T-cell (primary cell): ENCODE measurements around the gene TRAPPC8. TPM values are rescaled to one million over a fixed set of nuclear protein-coding genes. Genes with fewer than 3 reads are reported as not detected.
"Not testable (repeated sequence)": the region's sequence is repeated elsewhere in the genome, so short reads cannot be mapped to it uniquely, and the experiment has no call there.

Source experiments
- ATAC-seq, 4 experiments: fragments of 200-7000 bp in 3 of 4; fragments of 150-1000 bp in 1 of 4; cut with Tn5 transposase; replicated peaks in 1 of 4; 1 replicate in 3 of 4; 2 replicates in 1 of 4; pipeline ENCODE4 v1.10.0; 2021; ENCODE audit warnings: moderate library complexity in 3 of 4, mild to moderate bottlenecking in 2 of 4, moderate number of reproducible peaks in 1 of 4
- CTCF ChIA-PET, 2 donors: fragments of 300-600 bp; sonication (Branson Sonifier 250); formaldehyde crosslinking; loops; one replicate each; lab custom pipeline; 2022; ENCODE audit warnings: antibody characterized with exemption in 2 of 2; lab: Charles Lee
- POLR2A ChIA-PET, 2 donors: fragments of 300-600 bp; sonication (Branson Sonifier 250); formaldehyde crosslinking; loops; one replicate each; lab custom pipeline; 2022; ENCODE audit warnings: antibody characterized with exemption in 2 of 2; lab: Charles Lee
- DNase-seq, 35 experiments: peaks; one replicate each; pipeline versions ENCODE4 v3.0.0 to v3.0.0-alpha.2; 2013 to 2023
- H3K27ac ChIP-seq: one replicate; pipeline ENCODE4 v1.5.1; 2013; ENCODE audit warnings: low read length
- H3K27me3 ChIP-seq, 2 experiments: replicated peaks in 1 of 2; 1 replicate in 1 of 2; 2 replicates in 1 of 2; pipeline versions ENCODE4 v1.6.1 to v1.7.0; 2013; ENCODE audit warnings: low read length in 1 of 2, mixed read lengths in 1 of 2; ENCODE audit not compliant: control insufficient read depth in 2 of 2, insufficient read depth in 2 of 2; ENCODE audit errors: extremely low read depth in 1 of 2
- H3K36me3 ChIP-seq, 2 donors: 1 replicate in 1 of 2; 2 replicates in 1 of 2; pipeline versions ENCODE4 v1.6.1 to v1.7.0; 2013; ENCODE audit warnings: low read length in 1 of 2; ENCODE audit not compliant: control insufficient read depth in 2 of 2, insufficient read depth in 1 of 2; ENCODE audit errors: extremely low read depth in 1 of 2
- H3K4me1 ChIP-seq, 2 experiments: 1 replicate in 1 of 2; 2 replicates in 1 of 2; pipeline versions ENCODE4 v1.6.1 to v1.7.0; 2013; ENCODE audit warnings: low read length in 2 of 2, mixed read lengths in 1 of 2; ENCODE audit not compliant: insufficient read depth in 2 of 2, control insufficient read depth in 1 of 2; ENCODE audit errors: extremely low read depth in 1 of 2
- H3K4me3 ChIP-seq, 2 donors: 1 replicate in 1 of 2; 2 replicates in 1 of 2; pipeline versions ENCODE4 v1.5.1 to v1.7.0; 2013; ENCODE audit warnings: mild to moderate bottlenecking in 2 of 2, low read length in 1 of 2, moderate library complexity in 1 of 2; ENCODE audit not compliant: control insufficient read depth in 1 of 2; ENCODE audit errors: extremely low read depth in 1 of 2
- H3K9me3 ChIP-seq: 2 replicates; pipeline ENCODE4 v1.7.0; 2013
- H3K27ac Mint-ChIP-seq, 2 donors: one replicate each; pipeline ENCODE4 v1.8.0; 2020 to 2021; ENCODE audit warnings: mild to moderate bottlenecking in 2 of 2, mixed read lengths in 2 of 2
- H3K27me3 Mint-ChIP-seq, 2 donors: one replicate each; pipeline ENCODE4 v1.8.0; 2021 to 2022; ENCODE audit warnings: mixed read lengths in 2 of 2
- H3K36me3 Mint-ChIP-seq: one replicate; pipeline ENCODE4 v1.8.0; 2021; ENCODE audit warnings: mixed read lengths
- H3K4me1 Mint-ChIP-seq, 3 donors: one replicate each; pipeline ENCODE4 v1.8.0; 2020 to 2022; ENCODE audit warnings: mixed read lengths in 3 of 3, mild to moderate bottlenecking in 1 of 3
- H3K4me3 Mint-ChIP-seq, 3 donors: one replicate each; pipeline ENCODE4 v1.8.0; 2020 to 2022; ENCODE audit warnings: mild to moderate bottlenecking in 3 of 3, mixed read lengths in 3 of 3, moderate library complexity in 3 of 3
- H3K9me3 Mint-ChIP-seq, 3 donors: one replicate each; pipeline ENCODE4 v1.8.0; 2020 to 2022; ENCODE audit warnings: mixed read lengths in 3 of 3
- WGBS: methylation state at CpG from one replicate; pipeline ENCODE4 v1.1.5; 2013; ENCODE audit warnings: missing lambda C conversion rate; ENCODE audit not compliant: insufficient coverage; 5-methylcytosine and 5-hydroxymethylcytosine counted together
- total RNA-seq, 35 experiments: library from RNA in 6 of 35; stranded (reverse) in 6 of 35; fragments of 120-200 nt in 1 of 35; gene quantifications; one replicate each; pipeline versions ENCODE4 v1.2.1 to v1.2.4 and lab custom pipeline; 2013 to 2026

Gene TRAPPC8
- total RNA-seq, 5 donors from 2014 or later (not counting 1 experiment from before 2014, with no cell fraction given): 44.7 to 62.0 (median 51.8) TPM

- peaks cover 0 to under 1% of the 10 kb centered on the region in 2 experiments for H3K27me3 ChIP-seq
- H3K9me3 ChIP-seq: no peaks in the 10 kb centered on the region
- H3K4me1 ChIP-seq: no peaks in the 10 kb centered on the region
- Mint-ChIP-seq H3K36me3 (no peaks in the 10 kb centered on the region), H3K27ac (no peak overlapping the region), H3K9me3 (no peaks in the 10 kb centered on the region), H3K27me3 (no peaks in the 10 kb centered on the region), H3K4me1 (peaks cover 0 to 2% (median 0%) of the 10 kb centered on the region in 3 donors), H3K4me3 (no peak overlapping the region)
- no peak for ATAC-seq
- POLR2A ChIA-PET: no interaction called here
- H3K27ac ChIP-seq: no peak overlapping the region
- H3K4me3 ChIP-seq: no peak overlapping the region
- CTCF ChIA-PET: interaction anchor here in 1 of 2 donors (0.9 kb wide), 1 partner anchor 14 kb away, joined by 3 read pairs; no protein-coding TSS in a partner anchor
- no peak for DNase-seq
- no peaks in the 10 kb centered on the region for H3K36me3 ChIP-seq
Observed at GRCh38 chr18:31957728-31958127, 14.8 kb upstream of the TRAPPC8 start.

DNA sequence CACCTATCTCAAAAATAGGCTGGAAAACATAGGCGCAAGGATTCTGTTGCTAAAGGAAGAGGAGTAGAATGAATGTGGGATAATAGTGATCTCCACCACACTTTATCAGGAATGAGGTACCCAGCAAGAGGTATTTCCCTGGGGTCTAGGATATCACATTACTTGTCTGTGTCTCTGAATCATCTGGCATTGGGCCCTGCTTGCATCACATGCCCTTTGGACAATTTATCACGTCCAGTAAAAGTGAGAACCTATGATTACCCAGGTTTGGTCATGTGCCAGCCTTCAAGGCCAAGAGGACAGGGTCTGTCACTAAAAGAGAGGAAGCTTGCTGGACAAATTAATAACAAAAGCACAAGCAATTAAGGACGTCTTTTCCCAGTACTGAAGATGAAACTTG, 11.4 kb upstream of the TRAPPC8 start:
- ATAC-seq (no peak), DNase-seq (no peak)
- peaks cover 0 to 2% (median 0%) of the 10 kb centered on the region in 3 donors for H3K4me1 Mint-ChIP-seq
- POLR2A ChIA-PET: interaction anchor here in 1 of 2 donors (0.5 to 0.6 kb wide), 2 partner anchors 143 to 684 kb away, joined by 3 to 4 read pairs; no protein-coding TSS in a partner anchor
- Histone ChIP-seq H3K36me3 (no peaks in the 10 kb centered on the region), H3K27me3 (peaks cover 0 to 3% of the 10 kb centered on the region in 2 experiments), H3K27ac (no peak overlapping the region), H3K9me3 (no peaks in the 10 kb centered on the region), H3K4me1 (no peaks in the 10 kb centered on the region), H3K4me3 (no peak overlapping the region)
- no peaks in the 10 kb centered on the region for H3K9me3 Mint-ChIP-seq
- no peak overlapping the region for H3K4me3 Mint-ChIP-seq
- CTCF ChIA-PET: interaction anchor here in 1 of 2 donors (0.7 kb wide), 1 partner anchor 61 kb away, joined by 3 read pairs; no protein-coding TSS in a partner anchor
- peaks cover 0 to 5% of the 10 kb centered on the region in 2 donors for H3K27me3 Mint-ChIP-seq
- H3K27ac Mint-ChIP-seq: no peak overlapping the region
- 94% methylated on average over 2 of the region's 3 CpGs for WGBS
- H3K36me3 Mint-ChIP-seq: no peaks in the 10 kb centered on the region

GRCh38 chr18:31953699-31954098, 10.8 kb upstream of the TRAPPC8 start:
- H3K9me3 ChIP-seq, H3K27ac ChIP-seq, H3K4me1 ChIP-seq, ATAC-seq, H3K36me3 Mint-ChIP-seq, H3K4me3 ChIP-seq, H3K9me3 Mint-ChIP-seq, CTCF ChIA-PET, H3K27me3 ChIP-seq, H3K4me3 Mint-ChIP-seq, H3K27ac Mint-ChIP-seq, H3K36me3 ChIP-seq, H3K4me1 Mint-ChIP-seq, H3K27me3 Mint-ChIP-seq, DNase-seq: not testable (repeated sequence)
- 100% methylated on average over 1 of the region's 3 CpGs for WGBS
- POLR2A ChIA-PET: interaction anchor here in 1 of 2 donors (0.6 to 0.7 kb wide), 2 partner anchors 99 to 684 kb away, joined by 3 to 8 read pairs; no protein-coding TSS in a partner anchor

GRCh38 chr18:31952223-31952622, 9.3 kb upstream of the TRAPPC8 start:
- Histone ChIP-seq H3K4me1 (no peaks in the 10 kb centered on the region), H3K27me3 (peaks cover 0 to 3% of the 10 kb centered on the region in 2 experiments), H3K9me3 (no peaks in the 10 kb centered on the region), H3K36me3 (no peaks in the 10 kb centered on the region), H3K27ac (no peak overlapping the region), H3K4me3 (no peak overlapping the region)
- no peak overlapping the region for H3K27ac Mint-ChIP-seq
- peaks cover 0 to 2% (median 0%) of the 10 kb centered on the region in 3 donors for H3K4me1 Mint-ChIP-seq
- H3K27me3 Mint-ChIP-seq: peaks cover 0 to 5% of the 10 kb centered on the region in 2 donors
- POLR2A ChIA-PET: no interaction called here
- no CpG with 5 or more reads among the region's 3 CpGs for WGBS
- DNase-seq: no peak
- no peak for ATAC-seq
- no peak overlapping the region for H3K4me3 Mint-ChIP-seq
- CTCF ChIA-PET: no interaction called here
- H3K9me3 Mint-ChIP-seq: no peaks in the 10 kb centered on the region
- H3K36me3 Mint-ChIP-seq: no peaks in the 10 kb centered on the region

DNA sequence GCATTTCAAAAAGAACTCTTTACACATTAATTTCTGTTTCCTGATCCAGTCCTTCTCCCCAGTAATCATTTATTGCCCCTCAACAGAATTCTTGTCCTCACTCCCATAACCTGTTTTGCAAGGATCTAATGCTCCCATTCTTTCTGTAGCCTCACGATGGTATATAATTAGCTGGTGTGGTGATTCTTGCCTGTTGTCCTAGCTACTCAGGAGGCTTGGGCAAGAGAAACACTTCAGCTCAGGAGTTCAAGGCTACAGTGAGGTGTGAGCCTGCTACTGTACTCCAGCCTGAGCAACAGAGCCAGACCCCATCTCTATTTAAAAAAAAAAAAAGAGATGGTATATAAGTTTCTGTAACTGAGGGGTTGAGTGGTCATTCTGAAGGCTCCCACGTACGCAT, 7.7 kb upstream of the TRAPPC8 start:
- H3K27me3 Mint-ChIP-seq: peaks cover 0 to 5% of the 10 kb centered on the region in 2 donors
- no peak overlapping the region for H3K27ac Mint-ChIP-seq
- H3K36me3 ChIP-seq: no peaks in the 10 kb centered on the region
- H3K9me3 Mint-ChIP-seq: no peaks in the 10 kb centered on the region
- H3K9me3 ChIP-seq: no peaks in the 10 kb centered on the region
- WGBS: 83% methylated on average over 2 of the region's 3 CpGs
- H3K4me3 Mint-ChIP-seq: no peak overlapping the region
- DNase-seq: no peak
- H3K4me3 ChIP-seq: no peak overlapping the region
- CTCF ChIA-PET: interaction anchor here in 1 of 2 donors (0.6 to 1.2 kb wide), 2 partner anchors 122 to 401 kb away, joined by 3 read pairs; no protein-coding TSS in a partner anchor
- no peaks in the 10 kb centered on the region for H3K36me3 Mint-ChIP-seq
- peaks cover 0 to 3% of the 10 kb centered on the region in 2 experiments for H3K27me3 ChIP-seq
- H3K4me1 Mint-ChIP-seq: no peaks in the 10 kb centered on the region
- no peak overlapping the region for H3K27ac ChIP-seq
- H3K4me1 ChIP-seq: no peaks in the 10 kb centered on the region
- no peak for ATAC-seq
- POLR2A ChIA-PET: interaction anchor here in 1 of 2 donors (0.6 kb wide), 1 partner anchor 592 kb away, joined by 3 read pairs; no protein-coding TSS in a partner anchor

DNA sequence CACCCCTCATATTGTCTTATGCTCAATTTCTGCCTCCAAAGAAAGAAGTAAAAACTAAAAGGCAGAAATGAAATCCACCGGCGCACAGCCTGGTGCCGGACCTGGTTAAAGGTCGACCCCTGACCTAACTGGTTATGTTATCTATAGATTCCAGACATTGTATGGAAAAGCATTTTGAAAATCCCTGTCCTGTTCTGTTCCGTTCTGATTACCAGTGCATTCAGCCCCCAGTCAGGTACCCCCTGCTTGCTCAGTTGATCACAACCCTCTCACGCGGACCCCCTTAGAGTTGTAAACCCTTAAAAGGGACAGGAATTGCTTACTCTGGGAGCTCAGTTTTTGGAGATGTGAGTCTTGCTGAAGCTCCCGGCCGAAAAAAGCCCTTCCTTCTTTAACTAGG, 5.4 kb upstream of the TRAPPC8 start:
- CTCF ChIA-PET: not testable (repeated sequence)

More for the DNA sequence above, 5.4 kb upstream of the TRAPPC8 start:
- H3K27me3 ChIP-seq, H3K27me3 Mint-ChIP-seq, H3K4me3 ChIP-seq, H3K9me3 ChIP-seq, POLR2A ChIA-PET, H3K4me3 Mint-ChIP-seq, H3K4me1 ChIP-seq, ATAC-seq, DNase-seq, H3K36me3 Mint-ChIP-seq, H3K36me3 ChIP-seq, H3K27ac Mint-ChIP-seq, H3K27ac ChIP-seq, H3K9me3 Mint-ChIP-seq: not testable (repeated sequence)
- 95% methylated on average over 4 of the region's 9 CpGs for WGBS
- H3K4me1 Mint-ChIP-seq: peaks cover 16 to 17% (median 17%) of the 10 kb centered on the region in 3 donors
